Measurements from ENCODE around the gene WEE2.
A peak's percentile ranks its signal among the peaks of the same experiment; 100 is the strongest.
"Not testable (repeated sequence)": the region's sequence is repeated elsewhere in the genome, so short reads cannot be mapped to it uniquely, and the experiment has no call there.

The WEE2 gene

DNA sequence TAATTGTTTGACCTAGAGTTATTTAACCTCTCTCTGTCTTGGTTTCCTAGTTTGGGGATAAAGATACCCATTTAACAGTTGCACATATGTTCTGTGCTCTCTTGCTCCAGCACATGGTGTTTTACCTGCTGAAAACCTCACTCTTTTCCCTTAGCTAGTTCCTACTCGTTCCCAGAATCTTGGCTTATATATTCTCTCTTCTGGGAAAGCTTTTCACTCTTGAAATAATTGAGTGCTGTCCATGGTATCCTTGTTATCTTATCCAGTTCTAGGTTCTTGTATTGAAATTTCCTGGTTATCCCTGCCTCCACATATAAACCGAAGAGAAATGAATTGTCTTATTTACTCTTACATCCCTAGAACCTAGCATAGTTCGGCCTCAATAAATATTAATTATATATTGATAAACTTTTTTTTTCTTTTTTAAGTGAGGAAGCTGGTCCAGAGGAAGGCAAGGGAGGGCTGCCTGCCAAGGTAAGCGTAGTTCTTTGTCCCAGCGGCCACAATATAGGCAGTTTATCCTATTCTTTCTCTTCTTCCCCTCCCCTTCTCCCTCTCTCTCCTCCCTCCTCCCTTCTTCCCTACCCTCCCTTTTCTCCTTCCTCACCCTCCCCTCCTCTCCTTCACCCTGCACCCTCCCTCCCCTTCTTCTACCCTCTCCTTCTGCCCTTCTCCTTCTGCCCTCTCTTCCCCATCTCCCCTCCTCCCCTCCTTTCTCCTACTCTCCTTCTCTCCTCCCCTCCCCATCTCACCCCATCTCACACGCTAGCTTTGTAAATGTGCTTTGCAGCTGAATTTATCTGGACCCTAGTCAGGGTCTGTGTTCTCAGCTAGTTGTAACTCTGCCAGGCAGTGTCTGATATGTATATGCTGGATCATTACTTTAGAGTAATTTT, 7.9 kb downstream of the WEE2 start:
- no peak for DNase-seq

DNA sequence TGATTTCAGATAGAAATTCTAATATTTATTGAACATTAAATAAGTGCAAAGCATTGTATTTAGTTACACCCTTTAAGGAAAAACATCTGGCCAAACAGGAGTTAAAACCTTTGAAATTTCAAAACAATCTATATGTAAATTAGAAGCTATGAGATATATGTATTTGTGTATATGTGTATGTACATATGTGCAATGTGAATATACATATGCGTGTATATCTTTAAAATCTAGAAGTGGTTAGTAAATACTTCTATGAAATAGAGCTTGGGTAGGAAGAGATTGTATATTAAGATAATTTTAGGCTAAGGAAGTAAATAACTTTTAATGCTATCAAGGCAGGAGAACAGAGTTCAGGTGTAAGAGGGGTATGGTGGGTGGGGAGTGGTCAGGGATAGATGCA, 9.3 kb downstream of the WEE2 start:
- no peak for DNase-seq

DNA sequence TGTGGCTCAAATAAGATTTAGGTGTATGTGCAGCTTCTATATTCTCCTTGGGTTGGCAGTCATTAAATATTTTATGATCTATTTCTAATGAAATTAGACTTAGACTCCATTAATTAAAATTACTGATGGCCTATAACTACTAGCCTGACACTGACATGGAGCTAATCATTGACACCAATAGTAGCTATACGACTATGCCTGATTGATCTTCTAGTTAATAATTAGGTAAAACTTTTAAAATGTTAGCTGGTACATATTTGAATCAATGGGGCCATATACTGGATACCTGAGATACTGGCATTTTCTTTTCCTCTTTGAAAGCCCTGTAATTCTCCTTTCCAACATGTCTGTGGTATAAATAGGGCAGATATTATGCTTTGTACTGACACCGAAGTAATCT, 14.4 kb downstream of the WEE2 start:
- DNase-seq: no peak

DNA sequence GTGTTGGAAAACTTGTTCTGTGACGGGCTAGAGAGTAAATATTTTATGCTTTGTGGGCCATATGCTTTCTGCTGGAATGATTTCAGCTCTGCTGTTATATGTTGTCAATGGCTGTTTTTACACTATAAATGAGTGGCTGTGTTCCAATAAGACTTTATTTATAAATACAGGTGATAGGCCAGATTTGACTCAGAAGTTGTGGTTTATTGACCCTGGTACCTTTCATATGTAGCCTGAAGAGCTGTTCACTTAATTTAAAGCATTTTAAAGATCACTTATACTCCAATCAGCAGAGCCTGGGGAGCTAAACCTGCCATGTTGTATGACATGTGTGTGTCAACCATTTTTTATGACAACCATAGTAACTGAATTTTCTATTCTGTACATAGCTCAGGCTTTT, 20.9 kb downstream of the WEE2 start:
- DNase-seq: no peak

DNA sequence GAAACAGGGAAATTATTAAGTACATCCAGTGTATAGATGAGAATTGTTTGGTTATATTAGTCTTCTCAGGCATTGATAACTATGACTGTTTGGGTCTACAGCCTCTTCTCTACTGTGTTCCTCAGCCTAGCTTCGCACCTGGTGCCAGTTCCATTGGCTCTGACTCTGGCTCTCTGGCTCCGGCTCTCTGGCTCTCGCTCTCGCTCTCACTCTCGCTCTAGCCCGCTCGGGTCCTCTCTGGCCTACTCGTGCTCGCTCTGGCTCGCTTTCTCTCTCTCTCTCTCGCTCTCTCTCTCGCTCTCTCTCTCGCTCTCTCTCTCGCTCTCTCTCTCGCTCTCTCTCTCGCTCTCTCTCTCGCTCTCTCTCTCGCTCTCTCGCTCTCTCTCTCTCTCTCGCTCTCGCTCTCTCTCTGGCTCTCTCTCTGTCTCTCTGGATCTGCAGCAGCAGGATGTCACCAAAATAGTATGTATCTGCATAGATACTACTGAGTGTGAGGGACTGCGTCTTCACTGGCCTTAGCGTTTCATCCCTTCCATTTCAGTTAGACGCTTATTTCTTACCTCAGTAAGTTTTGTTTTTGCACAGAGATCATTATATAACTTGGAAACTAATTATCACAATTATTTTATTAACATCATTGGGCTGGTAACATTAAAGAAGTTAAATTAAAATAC, 23.5 kb downstream of the WEE2 start:
- DNase-seq: no peak

DNA sequence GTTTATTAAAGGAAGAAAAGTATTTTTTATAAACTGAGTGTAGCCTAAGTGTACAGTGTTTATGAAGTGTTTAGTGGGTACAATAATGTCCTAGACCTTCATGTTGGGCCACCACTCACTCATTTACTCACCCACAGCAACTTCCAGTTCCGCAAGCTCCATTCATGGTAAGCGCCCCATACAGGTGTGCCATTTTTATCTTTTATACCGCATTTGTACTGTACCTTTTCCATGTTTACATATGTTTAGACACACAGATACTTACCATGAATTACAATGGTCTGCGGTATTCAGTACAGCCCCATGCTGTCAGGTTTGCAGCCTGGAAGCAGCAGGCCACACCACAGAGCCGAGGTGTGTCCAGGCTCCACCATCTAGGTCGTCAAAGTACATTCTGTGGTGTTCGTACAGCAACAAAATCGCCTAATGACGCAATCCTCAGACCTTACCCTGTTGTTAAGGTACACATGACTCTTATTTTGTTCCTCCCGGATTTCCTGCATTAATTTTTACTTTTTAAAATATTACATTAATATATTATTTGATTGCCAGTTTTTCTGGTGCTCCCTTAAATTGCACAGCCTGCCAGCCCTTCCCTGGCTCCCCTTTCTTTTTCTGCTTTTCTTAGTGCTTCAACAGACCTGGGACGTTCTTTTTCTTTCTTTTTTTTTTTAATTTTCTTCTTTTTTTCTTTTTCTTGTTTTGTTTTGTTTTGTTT, 29.1 kb downstream of the WEE2 start:
- DNase-seq: no peak

DNA sequence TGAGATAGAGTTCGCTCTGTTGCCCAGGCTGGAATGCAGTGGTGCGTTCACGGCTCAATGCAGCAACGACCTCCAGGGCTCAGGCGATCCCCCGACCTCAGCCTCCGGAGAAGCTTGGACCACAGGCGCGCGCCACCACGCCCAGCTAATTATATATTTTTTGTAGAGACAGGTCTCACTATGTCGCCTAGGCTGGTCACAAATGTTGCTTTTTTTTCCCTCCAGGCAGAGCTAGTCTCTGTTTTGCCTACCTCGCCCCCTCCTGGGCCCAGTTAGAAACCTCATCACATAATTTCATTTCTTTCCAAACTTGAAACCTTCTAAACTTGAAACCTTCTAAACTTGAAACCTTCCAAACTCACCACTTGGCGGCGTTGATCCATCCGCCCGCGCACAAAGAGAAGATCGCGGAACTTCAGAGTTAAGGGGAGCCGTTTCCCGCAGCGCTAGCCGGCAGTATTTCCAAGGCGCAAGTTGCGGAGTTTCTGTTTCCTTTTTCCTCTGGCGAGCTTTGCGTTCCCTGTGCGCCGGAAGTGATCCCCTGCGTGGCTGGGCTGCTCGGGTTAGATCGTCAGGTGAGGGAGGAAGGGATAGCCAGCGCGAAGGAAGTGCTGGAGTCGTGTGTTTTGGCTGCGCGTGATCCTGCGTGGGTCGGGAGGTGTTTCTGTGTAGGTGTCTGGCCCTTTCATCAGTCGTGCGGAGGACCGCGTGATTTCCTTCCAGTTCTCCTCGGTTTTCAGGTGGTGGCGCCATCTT, 29.9 kb downstream of the WEE2 start, which contains the start of gene SSBP1:
Gene SSBP1, plus strand, starts transcription at position 523 of the 756 bp plus-strand sequence. CDS start 809 bp downstream, outside the sequence.
- DNase-seq: peak; percentile 93

DNA sequence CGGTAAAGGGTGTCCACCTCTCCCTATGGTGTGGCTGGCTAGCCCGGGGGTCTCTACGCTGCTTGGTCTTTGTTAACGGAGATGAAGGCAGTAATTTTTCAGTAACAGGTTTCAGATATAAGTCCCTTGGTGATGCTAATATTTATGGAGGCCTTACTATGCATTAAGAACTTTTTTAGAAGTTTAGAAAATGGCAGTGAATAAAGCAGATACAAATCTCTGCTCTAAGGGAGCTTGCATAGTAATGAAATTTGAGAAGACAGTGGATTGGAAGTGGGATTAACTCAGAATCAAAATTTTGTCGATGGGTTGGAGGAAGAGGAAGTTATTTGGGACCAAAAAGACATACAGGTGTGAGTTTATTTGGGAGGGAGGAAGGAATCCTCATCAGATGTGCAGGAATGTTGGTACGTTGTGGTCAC, 30.4 kb downstream of the WEE2 start:
- DNase-seq: no peak

DNA sequence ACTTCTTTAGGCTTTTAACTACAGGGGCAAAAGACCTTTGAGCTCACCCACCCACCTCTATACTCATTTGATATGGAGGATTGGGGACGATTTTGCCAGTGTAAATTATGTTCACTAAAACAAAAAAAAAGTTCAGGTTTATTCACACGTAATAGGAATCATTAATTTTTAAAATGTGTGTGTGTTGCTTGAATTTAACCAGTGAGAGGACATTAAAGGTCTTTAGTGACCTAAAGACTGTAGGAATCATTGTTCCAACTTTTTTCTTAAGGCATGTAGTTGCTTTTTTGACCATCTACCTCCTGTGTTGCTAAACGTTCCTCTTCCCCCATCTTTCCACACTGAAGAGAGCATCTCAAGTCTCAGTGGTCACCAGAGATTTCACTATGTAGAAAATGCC, 31.1 kb downstream of the WEE2 start:
- no peak for DNase-seq

DNA sequence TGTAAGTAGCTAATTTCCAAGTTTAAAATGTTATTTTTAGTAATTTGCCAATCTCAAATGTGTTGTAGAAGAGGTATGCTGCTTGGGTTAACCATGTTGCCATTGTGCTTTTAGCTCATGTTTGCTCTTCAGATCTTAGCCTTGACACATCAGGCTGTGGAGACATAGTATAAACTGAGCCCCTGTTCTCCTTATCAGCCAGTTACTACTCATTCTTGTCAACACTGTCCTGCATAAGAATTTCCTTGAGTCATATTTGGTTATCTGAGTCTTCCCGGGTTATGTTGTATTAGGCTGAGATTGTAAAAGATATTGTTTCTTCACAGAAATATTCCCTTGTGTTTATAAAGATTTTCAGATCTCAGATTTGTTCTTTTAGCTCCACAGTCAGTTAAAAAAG, 34.1 kb downstream of the WEE2 start:
- no peak for DNase-seq

DNA sequence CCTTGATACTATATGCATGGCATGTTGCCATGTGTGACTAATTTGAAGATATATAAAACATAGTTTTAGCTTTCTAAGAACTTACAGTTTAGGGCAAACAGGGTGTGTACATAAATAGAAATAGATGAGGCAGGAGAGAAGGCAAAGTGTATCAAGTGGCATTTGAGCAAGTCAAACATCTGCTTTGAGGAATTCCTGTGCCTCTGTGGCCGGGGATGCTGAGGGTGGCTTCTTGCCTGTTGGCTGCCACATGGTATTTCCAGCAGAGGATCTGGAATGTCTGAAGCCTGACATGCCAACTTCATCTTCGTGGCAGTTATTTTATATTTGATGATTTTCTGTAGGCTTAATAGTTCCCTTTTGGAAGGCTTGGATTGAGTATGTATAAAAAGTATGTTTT, 36.0 kb downstream of the WEE2 start:
- DNase-seq: no peak

DNA sequence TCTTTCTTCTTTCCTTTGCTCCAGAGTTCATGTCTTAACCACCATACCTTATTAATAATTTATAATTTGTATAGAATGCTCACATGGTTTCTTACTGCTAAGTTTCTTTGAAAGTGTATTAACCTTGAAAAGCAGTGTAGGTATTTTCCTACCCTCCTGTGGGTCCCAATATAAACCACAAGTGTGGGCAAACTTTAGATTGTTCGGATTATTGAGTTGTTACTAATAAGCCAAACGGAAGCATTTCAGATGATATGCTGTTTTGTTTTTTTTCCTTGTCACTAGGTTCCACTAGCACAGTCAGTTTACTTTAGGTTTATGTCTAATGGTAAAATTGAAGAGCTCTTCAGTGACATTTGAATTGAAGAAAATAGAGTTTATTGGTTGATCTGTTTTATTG, 40.2 kb downstream of the WEE2 start:
- no peak for DNase-seq

DNA sequence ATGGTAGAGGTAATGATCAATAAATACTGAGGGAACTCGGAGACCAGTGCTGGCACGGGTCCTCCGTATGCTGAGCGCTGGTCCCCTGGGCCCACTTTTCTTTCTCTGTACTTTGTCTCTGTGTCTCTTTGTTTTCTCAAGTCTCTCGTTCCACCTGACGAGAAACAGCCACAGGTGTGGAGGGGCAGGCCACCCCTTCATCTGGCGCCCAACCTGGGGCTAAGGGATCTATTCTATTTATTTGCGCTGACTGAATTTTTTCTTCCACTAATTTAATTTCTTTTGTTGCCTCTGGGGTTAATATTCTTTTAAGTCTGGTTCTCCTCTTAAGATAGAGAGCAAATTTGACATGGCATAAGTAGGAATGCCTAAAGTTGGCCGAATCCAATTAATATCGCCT, 43.8 kb downstream of the WEE2 start:
- not testable (repeated sequence) for DNase-seq

DNA sequence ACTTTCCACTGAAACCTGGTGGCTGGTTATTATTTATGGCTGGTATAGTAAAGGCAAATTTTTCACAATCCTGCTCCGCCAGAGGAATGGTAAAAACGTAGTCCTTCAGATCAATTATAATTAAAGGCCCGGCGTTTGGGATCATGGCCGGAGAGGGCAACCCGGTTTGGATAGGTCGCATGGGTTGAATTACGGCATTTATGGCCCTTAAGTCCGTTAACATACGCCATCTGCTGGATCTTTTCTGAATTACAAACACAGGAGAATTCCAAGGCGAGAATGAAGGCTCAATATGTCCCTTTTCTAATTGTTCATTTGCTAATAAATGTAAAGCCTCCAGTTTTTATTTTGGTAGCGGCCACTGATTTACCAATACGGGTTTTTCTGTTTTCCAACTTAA, 44.5 kb downstream of the WEE2 start:
- DNase-seq: no peak

DNA sequence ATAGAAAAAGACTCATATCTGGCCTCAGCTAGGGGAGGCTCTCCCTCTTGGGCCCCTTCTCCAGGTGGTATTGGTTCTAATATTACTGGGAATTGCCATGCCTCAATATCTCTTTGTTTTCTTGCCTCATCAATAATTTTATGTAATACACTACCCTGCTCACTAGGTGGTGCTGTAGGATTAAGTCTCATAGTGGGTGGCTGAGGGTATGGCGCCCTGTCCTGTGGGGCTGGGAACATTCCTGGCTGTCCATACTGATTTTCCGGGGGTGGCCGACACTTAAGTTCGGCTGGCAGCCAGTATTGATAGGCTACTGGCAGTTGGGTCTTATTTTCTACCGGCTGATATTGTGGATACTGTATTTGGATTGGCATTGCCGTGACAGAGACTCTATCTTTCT, 46.8 kb downstream of the WEE2 start:
- DNase-seq: no peak

DNA sequence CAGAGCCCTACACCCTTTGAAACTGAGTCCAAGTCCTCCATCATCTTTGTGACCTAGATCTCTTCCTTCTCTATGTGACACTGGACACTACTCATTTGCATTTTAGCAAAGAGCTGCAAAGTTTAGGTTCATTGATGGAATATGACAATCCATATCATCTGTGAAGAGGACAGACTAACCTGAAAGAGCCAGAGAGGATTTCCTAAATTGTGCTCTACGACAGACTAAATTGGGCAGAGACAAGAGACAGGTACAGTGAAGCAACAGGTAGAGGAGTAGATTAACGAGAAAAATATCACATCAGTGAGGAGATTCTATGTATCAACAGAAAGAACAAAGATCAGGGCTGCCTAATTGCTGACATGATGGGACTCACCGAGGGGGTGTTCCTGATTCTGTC, 55.6 kb downstream of the WEE2 start, which contains the start of gene TAS2R3:
Gene TAS2R3, plus strand, starts transcription at position 301 of the 400 bp plus-strand sequence. Its CDS starts 62 bp downstream, at position 363.
- no peak for DNase-seq

DNA sequence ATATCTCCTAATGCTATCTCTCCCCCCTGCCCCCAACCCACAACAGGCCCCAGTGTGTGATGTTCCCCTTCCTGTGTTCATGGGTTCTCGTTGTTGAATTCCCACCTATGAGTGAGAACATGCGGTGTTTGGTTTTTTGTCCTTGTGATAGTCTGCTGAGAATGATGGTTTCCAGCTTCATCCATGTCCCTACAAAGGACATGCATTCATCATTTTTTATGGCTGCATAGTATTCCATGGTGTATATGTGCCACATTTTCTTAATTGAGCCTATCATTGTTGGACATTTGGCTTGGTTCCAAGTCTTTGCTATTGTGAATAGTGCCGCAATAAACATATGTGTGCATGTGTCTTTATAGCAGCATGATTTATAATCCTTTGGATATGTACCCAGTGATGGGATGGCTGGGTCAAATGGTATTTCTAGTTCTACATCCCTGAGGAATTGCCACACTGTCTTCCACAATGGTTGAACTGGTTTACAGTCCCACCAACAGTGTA, 62.0 kb downstream of the WEE2 start:
- DNase-seq: not testable (repeated sequence)

DNA sequence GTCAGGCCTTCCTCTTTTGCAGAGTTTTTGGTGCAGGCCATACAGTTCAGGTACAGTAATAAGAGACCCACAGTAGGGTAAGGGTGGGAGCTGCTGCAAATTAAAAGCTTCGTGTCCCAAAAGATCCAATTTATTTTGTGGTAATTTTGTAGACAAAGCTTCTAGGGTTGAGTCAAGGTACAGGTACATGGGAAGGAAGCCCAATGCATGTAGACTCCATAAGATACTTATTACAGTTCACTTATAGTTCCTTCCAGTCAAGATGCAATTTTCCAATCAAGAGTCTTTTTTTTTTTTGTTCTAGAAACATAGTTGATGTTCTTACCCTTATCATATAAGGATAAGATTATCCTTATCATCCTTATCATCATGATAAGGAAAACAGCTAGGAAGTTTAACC, 68.2 kb downstream of the WEE2 start, which contains the start of gene TAS2R4:
Gene TAS2R4, plus strand, starts transcription at position 301 of the 400 bp plus-strand sequence. CDS start 1,815 bp downstream, outside the sequence.
- DNase-seq: no peak

Data from NCI-H1105 (cell line).